Activated T-helper 17 cell treated with anti-CD3 and anti-CD28 coated beads, Interleukin-2, amount 50 U/mL, for 72 hours (primary cell): ENCODE measurements around the gene CCNG2. TPM values are rescaled to one million over a fixed set of nuclear protein-coding genes. Genes with fewer than 3 reads are reported as not detected.
A peak's percentile ranks its signal among the peaks of the same experiment; 100 is the strongest.
"Not testable (repeated sequence)": the region's sequence is repeated elsewhere in the genome, so short reads cannot be mapped to it uniquely, and the experiment has no call there.

Experiments
- ATAC-seq: fragments of 150-1000 bp; cut with Tn5 transposase; replicated peaks from 2 replicates; pipeline ENCODE4 v1.10.0; 2021; ENCODE audit warnings: mild to moderate bottlenecking, moderate library complexity
- H3K27ac Mint-ChIP-seq: one replicate; pipeline ENCODE4 v1.8.0; 2022; ENCODE audit warnings: mixed read lengths
- H3K27me3 Mint-ChIP-seq: one replicate; pipeline ENCODE4 v1.8.0; 2022; ENCODE audit warnings: mixed read lengths
- H3K36me3 Mint-ChIP-seq: one replicate; pipeline ENCODE4 v1.8.0; 2022; ENCODE audit warnings: low read depth, mild to moderate bottlenecking, mixed read lengths
- H3K4me1 Mint-ChIP-seq: one replicate; pipeline ENCODE4 v1.8.0; 2022; ENCODE audit warnings: mixed read lengths
- H3K4me3 Mint-ChIP-seq: one replicate; pipeline ENCODE4 v1.8.0; 2022; ENCODE audit warnings: mild to moderate bottlenecking, mixed read lengths
- H3K9me3 Mint-ChIP-seq: one replicate; pipeline ENCODE4 v1.8.0; 2022; ENCODE audit warnings: mixed read lengths
- total RNA-seq, 2 donors: library from RNA; stranded (reverse); gene quantifications; one replicate each; pipeline ENCODE4 v1.2.3, GENCODE V29; 2022

The CCNG2 gene
- total RNA-seq, 2 donors from 2014 or later: 25.6 to 130 TPM

- H3K4me3 Mint-ChIP-seq, H3K27me3 Mint-ChIP-seq, H3K27ac Mint-ChIP-seq, H3K4me1 Mint-ChIP-seq, H3K9me3 Mint-ChIP-seq, ATAC-seq, H3K36me3 Mint-ChIP-seq: not testable (repeated sequence)
Observed at GRCh38 chr4:77137448-77137847, 19.6 kb upstream of the CCNG2 start.

GRCh38 chr4:77141964-77142645 lies 14.9 kb upstream of the CCNG2 start:
- Mint-ChIP-seq H3K27ac (no peak overlapping the region), H3K4me3 (peak overlapping the region; percentile 1), H3K9me3 (no peaks in the 10 kb centered on the region), H3K36me3 (no peaks in the 10 kb centered on the region), H3K4me1 (no peaks in the 10 kb centered on the region), H3K27me3 (peaks cover 6% of the 10 kb centered on the region)
- ATAC-seq: no peak

- H3K9me3 Mint-ChIP-seq: no peaks in the 10 kb centered on the region
- no peak overlapping the region for H3K27ac Mint-ChIP-seq
- no peaks in the 10 kb centered on the region for H3K4me1 Mint-ChIP-seq
- ATAC-seq: no peak
- H3K27me3 Mint-ChIP-seq: peaks cover 6% of the 10 kb centered on the region
- H3K36me3 Mint-ChIP-seq: no peaks in the 10 kb centered on the region
- peak overlapping the region; percentile 1 for H3K4me3 Mint-ChIP-seq
Observed at GRCh38 chr4:77142646-77143028, 14.4 kb upstream of the CCNG2 start.

DNA sequence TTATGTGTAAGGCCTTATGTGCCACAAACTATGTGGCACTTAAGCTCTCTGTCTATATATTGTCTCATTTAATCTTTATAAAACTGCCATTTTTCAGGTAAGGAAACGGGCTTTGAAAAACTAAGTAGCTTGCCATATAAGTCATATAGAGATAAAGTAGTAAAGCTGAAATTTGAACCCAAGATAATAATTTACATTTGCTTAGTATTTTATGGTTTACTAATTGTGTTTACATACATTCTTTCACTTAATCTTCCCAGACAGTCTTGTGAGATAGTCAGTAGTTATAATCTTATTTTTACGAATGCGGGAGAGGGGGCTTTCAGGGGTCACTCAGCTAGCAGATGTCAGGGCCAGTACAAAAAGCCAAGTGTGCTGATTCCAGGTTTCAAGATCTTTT lies 13.9 kb upstream of the CCNG2 start:
- H3K36me3 Mint-ChIP-seq: no peaks in the 10 kb centered on the region
- H3K27ac Mint-ChIP-seq: no peak overlapping the region
- H3K9me3 Mint-ChIP-seq: no peaks in the 10 kb centered on the region
- ATAC-seq: no peak
- H3K27me3 Mint-ChIP-seq: peaks cover 6% of the 10 kb centered on the region
- no peak overlapping the region for H3K4me3 Mint-ChIP-seq
- no peaks in the 10 kb centered on the region for H3K4me1 Mint-ChIP-seq

- peaks cover 3% of the 10 kb centered on the region for H3K27me3 Mint-ChIP-seq
- H3K4me3 Mint-ChIP-seq: peak overlapping the region; percentile 13
- no peak for ATAC-seq
- H3K36me3 Mint-ChIP-seq: no peaks in the 10 kb centered on the region
- H3K27ac Mint-ChIP-seq: no peak overlapping the region
- no peaks in the 10 kb centered on the region for H3K9me3 Mint-ChIP-seq
- H3K4me1 Mint-ChIP-seq: no peaks in the 10 kb centered on the region
Observed at GRCh38 chr4:77145842-77146185, 11.2 kb upstream of the CCNG2 start.

GRCh38 chr4:77146186-77147078 lies 10.6 kb upstream of the CCNG2 start:
- H3K9me3 Mint-ChIP-seq: no peaks in the 10 kb centered on the region
- no peaks in the 10 kb centered on the region for H3K36me3 Mint-ChIP-seq
- H3K27ac Mint-ChIP-seq: no peak overlapping the region
- no peaks in the 10 kb centered on the region for H3K4me1 Mint-ChIP-seq
- ATAC-seq: peak; percentile 46
- H3K27me3 Mint-ChIP-seq: peaks cover 3% of the 10 kb centered on the region
- H3K4me3 Mint-ChIP-seq: peak overlapping the region; percentile 1

DNA sequence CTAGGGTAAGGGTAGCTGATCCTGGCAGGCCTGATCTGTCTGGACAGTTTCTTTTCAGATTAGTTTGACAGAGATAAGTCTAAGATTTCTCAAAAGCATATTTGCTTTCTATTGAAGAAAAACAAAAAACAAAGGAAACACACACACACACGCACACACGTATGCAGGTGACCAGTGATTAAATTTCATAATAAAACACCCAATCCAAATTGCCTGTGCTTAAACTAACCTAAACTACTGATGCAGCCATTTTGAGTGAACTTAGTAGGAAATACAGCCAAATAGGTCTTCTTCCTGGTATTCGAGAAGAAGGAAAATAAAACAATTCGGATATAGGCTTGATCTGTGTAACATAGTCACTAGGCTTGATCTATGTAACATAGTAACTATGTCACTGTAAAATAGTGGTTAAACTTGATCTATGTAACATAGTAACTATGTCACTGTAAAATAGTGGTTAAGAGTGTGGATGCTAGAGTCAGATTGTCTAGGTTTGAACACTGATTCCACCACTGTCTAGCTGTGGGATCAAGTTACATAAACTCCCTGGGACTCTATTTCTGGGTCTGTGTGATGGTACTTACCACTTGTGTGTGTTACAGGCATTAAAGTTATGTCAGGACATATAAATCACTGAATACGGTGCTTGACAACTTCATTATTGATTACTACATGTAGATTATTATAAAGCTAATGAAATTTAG lies 9.8 kb upstream of the CCNG2 start:
- no peak for ATAC-seq
- Mint-ChIP-seq H3K9me3 (no peaks in the 10 kb centered on the region), H3K36me3 (no peaks in the 10 kb centered on the region)

GRCh38 chr4:77148078-77148477 lies 8.9 kb upstream of the CCNG2 start:
- Mint-ChIP-seq H3K4me1 (no peaks in the 10 kb centered on the region), H3K27ac (no peak overlapping the region)

More for the DNA sequence above, 9.8 kb upstream of the CCNG2 start:
- peaks cover 3% of the 10 kb centered on the region for H3K27me3 Mint-ChIP-seq
- no peak overlapping the region for H3K27ac Mint-ChIP-seq
- H3K4me1 Mint-ChIP-seq: no peaks in the 10 kb centered on the region
- H3K4me3 Mint-ChIP-seq: no peak overlapping the region

DNA sequence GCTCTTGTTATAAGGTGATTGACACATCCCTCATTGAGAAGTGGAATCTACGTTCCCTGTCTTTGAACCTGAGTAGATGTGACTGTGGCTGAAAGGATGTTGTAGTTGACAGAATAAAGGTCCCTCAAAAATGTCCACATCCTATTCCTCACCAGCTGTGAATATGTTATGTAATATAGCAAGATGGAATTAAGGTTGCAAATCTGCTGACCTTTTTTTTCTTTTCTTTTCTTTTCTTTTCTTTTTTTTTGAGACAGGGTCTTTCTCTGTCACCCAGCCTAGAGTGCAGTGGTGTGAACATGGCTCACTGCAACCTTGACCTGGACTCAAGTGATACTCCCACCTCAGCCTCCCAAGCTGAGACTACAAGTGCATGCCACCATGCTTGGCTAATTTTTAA lies 7.2 kb upstream of the CCNG2 start:
- Mint-ChIP-seq H3K27me3 (peaks cover 3% of the 10 kb centered on the region), H3K4me1 (no peaks in the 10 kb centered on the region), H3K4me3 (no peak overlapping the region), H3K36me3 (no peaks in the 10 kb centered on the region), H3K27ac (no peak overlapping the region), H3K9me3 (no peaks in the 10 kb centered on the region)
- ATAC-seq: no peak

More at GRCh38 chr4:77148078-77148477, 8.9 kb upstream of the CCNG2 start:
- Mint-ChIP-seq H3K9me3 (no peaks in the 10 kb centered on the region), H3K36me3 (no peaks in the 10 kb centered on the region), H3K27me3 (peaks cover 3% of the 10 kb centered on the region), H3K4me3 (no peak overlapping the region)
- ATAC-seq: no peak

GRCh38 chr4:77151241-77151640 lies 5.8 kb upstream of the CCNG2 start:
- no peak overlapping the region for H3K27ac Mint-ChIP-seq
- peaks cover under 1% of the 10 kb centered on the region for H3K4me1 Mint-ChIP-seq
- no peaks in the 10 kb centered on the region for H3K9me3 Mint-ChIP-seq
- peaks cover 3% of the 10 kb centered on the region for H3K27me3 Mint-ChIP-seq
- no peaks in the 10 kb centered on the region for H3K36me3 Mint-ChIP-seq
- peak; percentile 48 for ATAC-seq
- H3K4me3 Mint-ChIP-seq: no peak overlapping the region

DNA sequence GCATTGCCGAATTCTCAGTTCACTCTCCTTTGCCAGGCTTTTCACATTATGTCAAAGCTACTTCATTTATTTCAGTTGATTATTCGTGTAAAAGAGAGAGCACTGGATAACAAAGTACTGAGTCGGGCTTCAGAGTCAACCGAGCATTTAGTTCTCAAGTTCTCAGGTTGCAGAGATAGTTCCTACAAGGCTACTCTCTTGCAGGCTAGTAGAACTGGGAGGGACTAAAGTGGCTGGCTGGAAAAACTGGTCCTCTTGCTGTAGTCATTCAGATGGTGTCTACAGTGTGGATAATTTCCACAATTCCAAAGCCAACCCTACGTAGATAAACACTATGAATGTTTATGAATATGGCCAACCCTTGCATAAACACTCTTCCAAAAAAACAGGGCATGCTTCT lies 4.6 kb upstream of the CCNG2 start:
- no peak overlapping the region for H3K27ac Mint-ChIP-seq
- peaks cover 10% of the 10 kb centered on the region for H3K36me3 Mint-ChIP-seq
- no peak for ATAC-seq
- H3K9me3 Mint-ChIP-seq: no peaks in the 10 kb centered on the region
- H3K4me3 Mint-ChIP-seq: no peak overlapping the region
- H3K27me3 Mint-ChIP-seq: peaks cover 3% of the 10 kb centered on the region
- H3K4me1 Mint-ChIP-seq: peaks cover 5% of the 10 kb centered on the region

DNA sequence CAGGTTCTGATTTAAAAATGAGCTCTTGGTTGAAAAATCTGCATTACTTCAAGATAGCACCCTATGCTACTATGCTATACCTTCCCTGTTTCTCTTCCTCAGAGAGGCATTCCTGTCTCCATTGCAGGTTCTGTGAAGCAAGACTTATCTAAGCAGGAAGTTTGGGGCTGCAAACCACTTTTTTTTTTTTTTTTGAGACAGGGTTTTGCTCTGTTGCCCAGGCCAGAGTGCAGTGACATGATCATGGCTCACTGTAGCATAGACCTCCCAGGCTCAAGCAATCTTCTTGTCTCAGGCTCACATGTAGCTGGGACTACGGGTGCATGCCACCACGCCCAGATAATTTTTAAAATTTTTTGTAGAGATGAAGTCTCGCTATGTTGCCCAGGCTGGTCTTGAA lies 4.0 kb upstream of the CCNG2 start:
- peaks cover 10% of the 10 kb centered on the region for H3K36me3 Mint-ChIP-seq
- peaks cover 5% of the 10 kb centered on the region for H3K4me1 Mint-ChIP-seq
- H3K27ac Mint-ChIP-seq: no peak overlapping the region

GRCh38 chr4:77154065-77154464 lies 2.9 kb upstream of the CCNG2 start:
- Mint-ChIP-seq H3K4me1 (peaks cover 5% of the 10 kb centered on the region), H3K4me3 (no peak overlapping the region), H3K27me3 (peaks cover 3% of the 10 kb centered on the region), H3K9me3 (no peaks in the 10 kb centered on the region), H3K27ac (no peak overlapping the region), H3K36me3 (peaks cover 20% of the 10 kb centered on the region)
- no peak for ATAC-seq

More for the DNA sequence above, 4.0 kb upstream of the CCNG2 start:
- no peak overlapping the region for H3K4me3 Mint-ChIP-seq
- no peaks in the 10 kb centered on the region for H3K9me3 Mint-ChIP-seq
- peaks cover 3% of the 10 kb centered on the region for H3K27me3 Mint-ChIP-seq
- ATAC-seq: no peak

GRCh38 chr4:77154761-77155499 lies 2.1 kb upstream of the CCNG2 start:
- peak overlapping the region; percentile 98 for H3K4me3 Mint-ChIP-seq
- H3K27ac Mint-ChIP-seq: no peak overlapping the region
- H3K27me3 Mint-ChIP-seq: peaks cover 3% of the 10 kb centered on the region
- H3K36me3 Mint-ChIP-seq: peaks cover 29% of the 10 kb centered on the region
- ATAC-seq: no peak
- H3K9me3 Mint-ChIP-seq: no peaks in the 10 kb centered on the region
- H3K4me1 Mint-ChIP-seq: peaks cover 5% of the 10 kb centered on the region
